ENCODE measurements around the gene FADS2. TPM values are rescaled to one million over a fixed set of nuclear protein-coding genes. Genes with fewer than 3 reads are reported as not detected.

FADS2 gene
- total and polyA plus RNA-seq, 2 of the 13 experiments (the other 11 are each of a cell fraction or from before 2014, with no cell fraction given): 90.1 to 124 TPM

GRCh38 chr11:61816736-61817455, 11.2 kb upstream of the FADS2 start, which contains the start of gene FADS1 (continued):
- TF ChIP-seq HNF4A (CRISPR knock-in tag; IDR thresholded peaks at IDR 0.05) (peak; percentile 37), ZNF570 (CRISPR knock-in tag; IDR thresholded peaks at IDR 0.05; ENCODE audit: borderline replicate concordance) (peak; percentile 84; the same call in 1 of the 2 replicates), RFX5 (IDR thresholded peaks at IDR 0.05; ENCODE audit: low read depth, low read length) (peak; percentile 32; the same call in 1 of the 2 replicates), ZSCAN9 (CRISPR knock-in tag; IDR thresholded peaks at IDR 0.05; ENCODE audit: borderline replicate concordance) (no peak; the same call in 1 of the 2 replicates), ZNF160 (CRISPR knock-in tag; IDR thresholded peaks at IDR 0.05) (peak; percentile 88), ZNF629 (CRISPR knock-in tag; conservative IDR thresholded peaks at IDR 0.05) (no peak), SKI (IDR thresholded peaks at IDR 0.05; ENCODE audit: partially characterized antibody) (peak; percentile 85), TBX3 (IDR thresholded peaks at IDR 0.05; ENCODE audit: borderline replicate concordance) (no peak), POLR2AphosphoS5 (IDR thresholded peaks at IDR 0.05; ENCODE audit: low read depth, low read length) (peak; percentile 57), ZKSCAN5 (CRISPR knock-in tag; IDR thresholded peaks at IDR 0.05) (no peak), MAFF (IDR thresholded peaks at IDR 0.05; ENCODE audit: low read depth, low read length) (no peak), ZBTB38 (CRISPR knock-in tag; IDR thresholded peaks at IDR 0.05) (peak; percentile 78; the same call in 1 of the 2 replicates), MEIS2 (CRISPR knock-in tag; IDR thresholded peaks at IDR 0.05) (peak; percentile 91), ZNF446 (CRISPR knock-in tag; IDR thresholded peaks at IDR 0.05) (peak; percentile 10; the same call in 1 of the 2 replicates), ZNF414 (CRISPR knock-in tag; IDR thresholded peaks at IDR 0.05) (peak; percentile 69; the same call in 1 of the 2 replicates), NONO (IDR thresholded peaks at IDR 0.05) (no peak), NONO (CRISPR knock-in tag; conservative IDR thresholded peaks at IDR 0.05) (peak; percentile 87), PHF8 (CRISPR knock-in tag; IDR thresholded peaks at IDR 0.05) (peak; percentile 58; the same call in 1 of the 2 replicates), ZNF563 (CRISPR knock-in tag; IDR thresholded peaks at IDR 0.05) (peak; percentile 78), NR0B2 (CRISPR knock-in tag; IDR thresholded peaks at IDR 0.05) (peak; percentile 81), EHMT2 (IDR thresholded peaks at IDR 0.05; ENCODE audit: borderline replicate concordance, low read depth, low read length) (no peak)
- TF ChIP-seq, protein P1, sequence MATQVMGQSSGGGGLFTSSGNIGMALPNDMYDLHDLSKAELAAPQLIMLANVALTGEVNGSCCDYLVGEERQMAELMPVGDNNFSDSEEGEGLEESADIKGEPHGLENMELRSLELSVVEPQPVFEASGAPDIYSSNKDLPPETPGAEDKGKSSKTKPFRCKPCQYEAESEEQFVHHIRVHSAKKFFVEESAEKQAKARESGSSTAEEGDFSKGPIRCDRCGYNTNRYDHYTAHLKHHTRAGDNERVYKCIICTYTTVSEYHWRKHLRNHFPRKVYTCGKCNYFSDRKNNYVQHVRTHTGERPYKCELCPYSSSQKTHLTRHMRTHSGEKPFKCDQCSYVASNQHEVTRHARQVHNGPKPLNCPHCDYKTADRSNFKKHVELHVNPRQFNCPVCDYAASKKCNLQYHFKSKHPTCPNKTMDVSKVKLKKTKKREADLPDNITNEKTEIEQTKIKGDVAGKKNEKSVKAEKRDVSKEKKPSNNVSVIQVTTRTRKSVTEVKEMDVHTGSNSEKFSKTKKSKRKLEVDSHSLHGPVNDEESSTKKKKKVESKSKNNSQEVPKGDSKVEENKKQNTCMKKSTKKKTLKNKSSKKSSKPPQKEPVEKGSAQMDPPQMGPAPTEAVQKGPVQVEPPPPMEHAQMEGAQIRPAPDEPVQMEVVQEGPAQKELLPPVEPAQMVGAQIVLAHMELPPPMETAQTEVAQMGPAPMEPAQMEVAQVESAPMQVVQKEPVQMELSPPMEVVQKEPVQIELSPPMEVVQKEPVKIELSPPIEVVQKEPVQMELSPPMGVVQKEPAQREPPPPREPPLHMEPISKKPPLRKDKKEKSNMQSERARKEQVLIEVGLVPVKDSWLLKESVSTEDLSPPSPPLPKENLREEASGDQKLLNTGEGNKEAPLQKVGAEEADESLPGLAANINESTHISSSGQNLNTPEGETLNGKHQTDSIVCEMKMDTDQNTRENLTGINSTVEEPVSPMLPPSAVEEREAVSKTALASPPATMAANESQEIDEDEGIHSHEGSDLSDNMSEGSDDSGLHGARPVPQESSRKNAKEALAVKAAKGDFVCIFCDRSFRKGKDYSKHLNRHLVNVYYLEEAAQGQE (IDR thresholded peaks at IDR 0.05; ENCODE audit: borderline replicate concordance in 1 of 2, low read depth in 1 of 2, low read length in 2 of 2): no peak
- TF ChIP-seq, protein P2, sequence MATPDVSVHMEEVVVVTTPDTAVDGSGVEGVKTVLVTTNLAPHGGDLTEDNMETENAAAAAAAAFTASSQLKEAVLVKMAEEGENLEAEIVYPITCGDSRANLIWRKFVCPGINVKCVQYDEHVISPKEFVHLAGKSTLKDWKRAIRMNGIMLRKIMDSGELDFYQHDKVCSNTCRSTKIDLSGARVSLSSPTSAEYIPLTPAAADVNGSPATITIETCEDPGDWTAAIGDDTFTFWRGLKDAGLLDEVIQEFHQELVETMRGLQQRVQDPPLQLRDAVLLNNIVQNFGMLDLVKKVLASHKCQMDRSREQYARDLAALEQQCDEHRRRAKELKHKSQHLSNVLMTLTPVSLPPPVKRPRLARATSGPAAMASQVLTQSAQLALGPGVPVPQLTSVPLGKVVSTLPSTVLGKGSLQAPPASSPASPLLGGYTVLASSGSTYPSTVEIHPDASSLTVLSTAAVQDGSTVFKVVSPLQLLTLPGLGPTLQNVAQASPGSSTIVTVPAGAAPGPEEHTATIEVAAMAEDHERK (CRISPR knock-in tag; IDR thresholded peaks at IDR 0.05; ENCODE audit: low read depth): no peak

Measured in HepG2 (cell line).